Left kidney (tissue), 2 donors: Measurements from ENCODE around the gene GPANK1. TPM values are rescaled to one million over a fixed set of nuclear protein-coding genes. Genes with fewer than 3 reads are reported as not detected.

Experiments
- DNase-seq: peaks from one replicate; pipeline ENCODE4 v3.0.0-alpha.2; 2013
- polyA plus RNA-seq: library from polyadenylated mRNA; unstranded; fragments of 120-200 nt; gene quantifications from one replicate; pipeline ENCODE4 v1.2.1, GENCODE V29; 2013; ENCODE audit not compliant: insufficient read length

The GPANK1 gene
- polyA plus RNA-seq, 1 donor: 27.5 TPM

GRCh38 chr6:31642798-31643570, 21.8 kb downstream of the GPANK1 start:
- DNase-seq: no peak

DNA sequence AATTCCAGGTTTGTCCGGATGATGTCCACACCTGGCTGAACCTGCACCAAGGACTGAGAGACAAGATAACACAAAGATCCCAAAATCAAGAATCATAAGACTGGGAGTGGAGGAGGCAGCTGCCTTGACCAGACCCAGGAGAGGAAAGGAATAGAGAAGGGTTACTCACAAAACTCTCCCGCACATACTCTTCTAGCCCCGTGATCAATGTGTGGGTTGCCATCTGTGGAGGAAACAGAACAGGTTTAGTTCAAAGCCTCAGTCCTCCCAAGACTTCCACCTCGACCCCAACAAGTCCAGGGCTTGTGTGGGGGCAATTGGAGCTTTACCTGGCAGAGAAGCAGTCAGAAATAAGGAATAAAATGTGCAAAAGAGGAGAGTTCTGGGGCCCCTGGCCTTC, 23.4 kb downstream of the GPANK1 start:
- no peak for DNase-seq

- no peak for DNase-seq
Observed at GRCh38 chr6:31640612-31641011, 24.2 kb downstream of the GPANK1 start.

DNA sequence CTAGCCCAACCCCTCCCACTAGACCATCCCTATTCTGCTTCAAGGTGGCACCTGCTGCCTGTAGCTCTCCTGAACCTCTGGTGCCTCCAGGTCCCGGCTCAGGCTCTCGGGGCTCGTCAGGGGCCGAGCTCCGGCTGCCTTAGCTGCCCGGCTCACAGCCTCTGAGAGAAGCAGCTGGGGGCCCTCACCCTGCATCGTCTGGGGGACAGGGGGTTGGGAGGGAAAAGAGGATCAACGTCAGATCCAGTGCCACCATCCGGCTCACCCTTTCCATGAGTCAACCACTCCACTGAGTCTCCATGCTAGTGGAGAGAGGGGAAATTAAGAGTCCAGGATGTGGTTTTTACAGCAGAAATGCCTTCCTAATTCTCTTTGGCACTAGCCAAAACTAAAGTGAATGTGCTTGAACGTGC, 25.3 kb downstream of the GPANK1 start:
- DNase-seq: no peak

- no peak for DNase-seq
Observed at GRCh38 chr6:31639043-31639442, 25.8 kb downstream of the GPANK1 start.

DNA sequence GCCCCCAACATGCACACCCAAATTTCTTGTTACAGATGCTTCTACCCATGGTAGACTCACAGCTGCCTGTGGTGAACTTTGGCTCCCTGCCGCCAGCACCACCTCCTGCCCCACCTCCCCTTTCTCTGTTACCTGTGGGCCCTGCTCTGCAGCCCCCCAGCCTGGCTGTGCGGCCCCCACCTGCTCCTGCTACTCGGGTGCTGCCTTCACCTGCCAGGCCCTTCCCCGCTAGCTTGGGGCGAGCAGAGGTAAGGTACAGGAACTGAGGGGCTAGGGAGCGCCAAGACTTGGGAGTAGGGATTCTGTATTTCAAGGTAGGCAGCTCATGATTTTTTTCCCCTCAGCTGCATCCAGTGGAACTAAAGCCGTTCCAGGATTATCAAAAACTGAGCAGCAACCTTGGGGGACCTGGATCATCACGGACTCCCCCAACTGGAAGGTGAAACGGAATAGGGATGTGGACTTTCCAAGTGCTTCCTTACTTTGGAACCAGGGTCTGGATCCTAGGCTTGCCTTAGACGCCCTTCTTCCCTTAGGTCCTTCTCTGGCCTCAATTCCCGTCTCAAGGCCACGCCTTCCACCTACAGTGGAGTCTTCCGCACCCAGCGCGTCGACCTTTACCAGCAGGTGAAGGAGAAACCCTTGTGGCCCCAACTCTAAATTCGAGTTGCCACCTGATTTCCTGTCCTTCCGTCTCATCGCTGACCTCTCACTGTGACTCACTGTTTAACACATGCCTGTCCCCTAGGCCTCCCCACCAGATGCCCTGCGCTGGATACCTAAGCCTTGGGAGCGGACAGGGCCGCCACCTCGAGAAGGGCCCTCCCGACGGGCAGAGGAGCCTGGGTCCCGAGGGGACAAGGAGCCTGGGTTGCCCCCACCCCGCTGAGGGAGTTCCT, 27.9 kb downstream of the GPANK1 start:
- DNase-seq: no peak

- DNase-seq: no peak
Observed at GRCh38 chr6:31634969-31635575, 29.7 kb downstream of the GPANK1 start.

- no peak for DNase-seq
Observed at GRCh38 chr6:31634131-31634530, 30.7 kb downstream of the GPANK1 start.

DNA sequence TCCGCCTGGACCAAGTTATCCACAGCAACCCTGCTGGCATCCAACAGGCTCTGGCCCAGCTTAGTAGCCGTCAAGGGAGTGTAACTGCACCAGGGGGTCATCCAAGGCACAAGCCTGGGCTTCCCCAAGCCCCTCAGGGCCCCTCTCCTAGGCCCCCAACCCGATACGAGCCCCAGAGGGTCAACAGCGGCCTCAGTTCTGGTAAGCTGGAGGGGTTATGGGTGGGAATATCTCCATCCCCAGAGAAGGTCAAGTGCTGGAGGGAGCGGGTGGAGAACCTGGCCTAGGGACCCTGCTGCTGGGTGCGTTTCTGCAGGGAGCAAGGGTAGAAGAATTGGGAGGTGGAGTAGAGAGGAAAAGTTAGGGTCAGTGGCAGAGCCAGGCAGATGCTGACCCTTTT, 31.4 kb downstream of the GPANK1 start:
- no peak for DNase-seq

GRCh38 chr6:31632279-31632946, 32.4 kb downstream of the GPANK1 start:
- DNase-seq: no peak

- no peak for DNase-seq
Observed at GRCh38 chr6:31631681-31632278, 33.0 kb downstream of the GPANK1 start.

DNA sequence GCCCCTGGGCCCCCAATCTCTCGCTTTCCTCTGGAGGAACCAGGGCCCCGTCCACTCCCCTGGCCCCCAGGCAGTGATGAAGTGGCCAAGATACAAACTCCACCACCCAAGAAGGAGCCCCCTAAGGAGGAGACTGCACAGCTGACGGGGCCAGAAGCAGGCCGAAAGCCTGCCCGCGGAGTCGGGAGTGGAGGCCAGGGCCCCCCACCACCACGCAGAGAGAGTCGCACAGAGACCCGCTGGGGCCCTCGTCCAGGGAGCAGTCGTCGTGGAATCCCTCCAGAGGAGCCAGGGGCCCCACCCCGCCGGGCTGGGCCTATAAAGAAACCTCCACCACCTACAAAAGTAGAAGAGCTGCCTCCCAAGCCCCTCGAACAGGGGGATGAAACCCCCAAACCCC, 33.6 kb downstream of the GPANK1 start:
- DNase-seq: no peak

DNA sequence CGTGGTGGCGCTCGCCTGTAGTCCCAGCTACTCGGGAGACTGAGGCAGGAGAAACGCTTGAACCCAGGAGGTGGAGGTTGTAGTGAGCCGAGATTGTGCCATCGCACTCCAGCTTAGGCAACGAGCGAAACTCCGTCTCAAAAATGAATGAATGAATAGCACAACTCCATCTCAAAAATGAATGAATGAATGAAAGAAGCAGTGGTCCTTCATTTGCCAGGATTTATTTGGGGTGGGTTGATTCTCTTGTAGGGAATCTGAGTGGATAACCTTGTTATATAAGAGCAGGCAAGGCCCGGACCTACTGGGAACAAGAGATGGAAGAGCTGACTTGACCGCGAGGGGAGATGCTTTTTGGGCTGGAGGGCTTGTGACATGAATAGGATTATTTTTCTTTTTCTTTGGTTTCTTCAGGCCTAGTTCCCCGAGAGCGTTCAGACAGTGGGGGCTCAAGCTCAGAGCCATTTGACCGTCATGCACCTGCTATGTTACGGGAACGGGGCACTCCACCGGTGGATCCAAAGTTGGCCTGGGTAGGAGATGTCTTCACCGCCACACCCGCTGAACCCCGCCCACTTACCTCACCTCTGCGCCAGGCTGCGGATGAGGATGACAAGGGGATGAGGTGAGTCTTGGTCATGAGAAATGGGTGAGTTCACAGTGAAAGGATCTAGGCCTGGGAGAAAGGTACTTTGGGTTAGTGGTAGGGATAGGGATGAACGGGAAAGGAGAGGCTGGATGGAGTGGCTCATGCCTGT, 34.4 kb downstream of the GPANK1 start:
- no peak for DNase-seq

DNA sequence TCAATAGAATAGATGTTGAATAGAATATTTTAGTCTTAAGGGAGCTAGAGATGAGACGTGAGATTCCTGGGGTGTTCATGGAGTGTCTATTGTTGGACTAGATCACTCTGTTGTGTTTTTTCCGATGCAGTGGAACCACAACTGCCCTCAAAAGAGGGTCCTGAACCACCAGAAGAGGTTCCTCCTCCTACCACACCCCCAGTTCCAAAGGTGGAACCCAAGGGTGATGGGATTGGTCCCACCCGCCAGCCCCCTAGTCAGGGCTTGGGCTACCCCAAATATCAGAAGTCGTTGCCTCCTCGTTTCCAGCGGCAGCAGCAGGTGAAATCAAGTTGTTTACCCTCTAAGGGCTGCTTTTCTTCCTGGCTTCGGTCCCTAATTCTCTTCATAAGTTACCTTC, 35.8 kb downstream of the GPANK1 start:
- DNase-seq: no peak

DNA sequence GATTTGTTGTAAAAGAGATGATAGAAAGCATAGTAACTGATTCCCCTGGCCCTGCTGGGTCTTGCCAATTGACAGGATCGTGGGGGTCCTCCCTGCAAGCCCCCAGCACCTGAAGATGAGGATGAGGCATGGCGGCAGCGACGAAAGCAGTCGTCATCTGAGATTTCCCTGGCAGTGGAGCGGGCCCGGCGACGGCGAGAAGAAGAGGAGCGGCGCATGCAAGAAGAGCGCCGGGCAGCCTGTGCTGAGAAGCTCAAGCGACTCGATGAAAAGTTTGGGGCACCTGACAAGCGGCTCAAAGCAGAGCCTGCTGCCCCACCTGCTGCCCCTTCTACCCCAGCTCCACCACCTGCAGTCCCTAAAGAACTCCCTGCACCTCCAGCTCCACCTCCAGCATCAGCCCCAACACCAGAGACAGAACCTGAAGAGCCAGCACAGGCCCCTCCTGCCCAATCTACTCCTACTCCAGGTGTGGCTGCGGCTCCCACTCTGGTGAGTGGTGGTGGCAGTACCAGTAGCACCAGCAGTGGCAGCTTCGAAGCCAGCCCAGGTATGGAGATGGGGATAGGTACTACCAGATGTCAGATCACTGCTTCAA, 37.0 kb downstream of the GPANK1 start:
- DNase-seq: no peak

DNA sequence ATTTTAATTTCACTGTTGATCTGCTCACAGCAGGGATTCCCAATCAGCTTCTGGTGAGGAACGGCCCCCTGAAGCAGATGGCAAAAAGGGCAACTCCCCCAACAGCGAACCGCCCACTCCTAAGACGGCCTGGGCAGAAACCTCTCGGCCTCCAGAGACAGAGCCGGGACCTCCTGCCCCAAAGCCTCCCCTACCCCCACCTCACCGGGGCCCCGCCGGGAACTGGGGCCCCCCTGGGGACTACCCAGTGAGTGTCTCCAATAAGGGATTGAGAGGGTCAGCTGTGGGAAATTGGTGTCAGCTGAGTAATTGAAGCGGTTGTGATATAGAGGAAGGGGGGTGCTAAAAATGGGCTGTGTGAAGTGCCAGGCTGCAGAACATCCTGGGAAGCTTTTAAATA, 37.8 kb downstream of the GPANK1 start:
- DNase-seq: no peak

GRCh38 chr6:31624070-31624469, 40.7 kb downstream of the GPANK1 start:
- no peak for DNase-seq

DNA sequence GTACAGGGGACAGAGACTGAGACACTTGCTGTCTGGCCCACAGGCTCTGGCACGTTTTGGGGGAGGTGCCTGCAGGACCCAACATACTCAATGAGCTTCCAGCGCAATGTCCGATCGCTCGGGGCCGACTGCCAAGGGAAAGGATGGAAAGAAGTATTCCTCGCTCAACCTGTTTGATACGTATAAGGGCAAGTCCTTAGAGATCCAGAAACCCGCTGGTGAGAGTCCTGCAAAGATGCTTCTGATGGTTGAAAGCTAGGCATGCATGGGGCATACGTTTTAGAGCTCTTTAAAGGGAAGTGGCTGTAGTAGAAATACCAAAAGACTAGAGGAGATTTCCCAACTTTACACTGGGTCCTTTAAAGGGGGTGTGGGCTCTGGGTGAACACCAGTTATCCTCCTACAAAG, 42.1 kb downstream of the GPANK1 start:
- no peak for DNase-seq

DNA sequence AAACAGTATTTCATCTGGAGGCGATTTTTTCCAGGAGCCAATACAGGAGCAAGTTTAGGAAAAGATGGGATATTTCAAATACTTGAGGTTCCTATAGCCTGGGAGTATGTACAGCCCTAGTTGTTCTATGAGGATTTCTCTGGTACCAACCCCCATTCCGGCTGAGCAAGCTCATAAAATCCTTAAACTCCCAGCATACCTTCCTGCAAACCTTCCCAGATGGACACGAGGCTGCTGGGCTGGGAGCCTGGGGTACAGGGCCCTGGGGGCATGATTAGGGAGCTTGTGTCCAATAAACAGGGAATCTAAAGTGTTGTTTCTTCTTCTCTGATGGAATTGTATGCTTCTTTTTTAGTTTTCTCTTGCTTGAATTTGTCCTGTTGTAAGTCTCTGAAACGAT, 42.8 kb downstream of the GPANK1 start:
- DNase-seq: no peak

DNA sequence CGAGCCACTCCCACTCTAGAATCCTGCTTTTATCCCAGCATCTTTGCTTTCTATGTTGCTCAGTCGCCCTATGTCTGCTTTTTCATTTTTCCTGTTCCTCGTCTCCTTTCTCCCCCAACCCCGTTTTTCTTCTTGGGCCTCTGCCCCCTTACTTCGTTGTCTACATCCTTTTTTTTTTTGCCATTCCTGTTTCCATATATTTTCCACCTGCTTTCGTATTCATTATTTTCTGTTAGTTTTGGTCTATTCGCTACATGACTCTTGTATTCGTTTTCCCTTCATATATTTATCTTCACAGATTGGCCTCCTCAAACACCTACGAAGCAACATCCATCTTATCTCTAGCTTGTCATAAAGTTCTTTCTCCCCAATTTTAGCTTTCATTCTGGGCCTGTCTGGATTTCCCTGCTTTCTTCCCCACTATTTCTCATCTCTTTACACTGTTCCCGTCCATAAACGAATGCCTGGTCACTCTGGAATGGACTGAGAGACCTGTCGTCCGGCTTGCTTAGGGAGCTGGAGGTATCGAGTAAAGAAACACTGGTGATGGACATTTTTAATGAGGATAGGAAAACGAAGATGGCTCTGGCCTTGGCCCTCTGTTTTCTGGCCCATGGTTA, 43.4 kb downstream of the GPANK1 start:
- no peak for DNase-seq
